ENCODE data around the gene BCAR3.

The BCAR3 gene

GRCh38 chr1:93723733-93724270, 42.2 kb upstream of the BCAR3 start:
- no peak for TF ChIP-seq CTCF (IDR thresholded peaks at IDR 0.05)
- Histone ChIP-seq H3K4me1 (ENCODE audit: control insufficient read depth in 1 of 2, insufficient read depth in 1 of 2, low read depth in 1 of 2, low read length in 1 of 2) (no peaks in the 10 kb centered on the region), H3K27me3 (no peaks in the 10 kb centered on the region), H3K36me3 (no peaks in the 10 kb centered on the region), H3K4me3 (ENCODE audit: low read depth in 1 of 2, low read length in 1 of 2) (no peak overlapping the region), H3K9me3 (no peaks in the 10 kb centered on the region), H3K27ac (no peak overlapping the region)

DNA sequence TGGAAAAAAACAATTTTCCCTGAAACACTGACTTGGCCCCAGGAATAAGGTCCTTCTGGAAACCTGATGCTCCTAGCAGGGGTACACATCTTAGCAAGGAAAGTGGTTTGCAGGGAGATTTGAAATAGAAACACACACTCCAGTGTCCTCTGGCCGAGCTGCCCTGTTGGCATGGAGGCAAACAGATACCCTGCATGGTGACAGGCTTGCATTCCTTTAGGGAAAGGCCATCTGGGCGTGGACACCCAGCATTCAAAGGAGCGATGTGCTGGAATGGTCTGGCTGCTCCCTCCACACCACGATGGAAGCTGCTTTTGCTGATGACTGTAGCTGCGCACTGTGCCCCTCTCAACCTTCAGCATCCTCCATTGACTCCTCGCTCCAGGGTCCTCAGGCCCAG, 41.5 kb upstream of the BCAR3 start:
- H3K36me3 ChIP-seq = no peaks in the 10 kb centered on the region
- H3K27ac ChIP-seq = no peak overlapping the region
- no peak for TF ChIP-seq CTCF (IDR thresholded peaks at IDR 0.05)
- H3K4me3 ChIP-seq (ENCODE audit: low read depth in 1 of 2, low read length in 1 of 2) = no peak overlapping the region
- no peaks in the 10 kb centered on the region for H3K9me3 ChIP-seq
- H3K4me1 ChIP-seq (ENCODE audit: control insufficient read depth in 1 of 2, insufficient read depth in 1 of 2, low read depth in 1 of 2, low read length in 1 of 2) = no peaks in the 10 kb centered on the region
- no peaks in the 10 kb centered on the region for H3K27me3 ChIP-seq

DNA sequence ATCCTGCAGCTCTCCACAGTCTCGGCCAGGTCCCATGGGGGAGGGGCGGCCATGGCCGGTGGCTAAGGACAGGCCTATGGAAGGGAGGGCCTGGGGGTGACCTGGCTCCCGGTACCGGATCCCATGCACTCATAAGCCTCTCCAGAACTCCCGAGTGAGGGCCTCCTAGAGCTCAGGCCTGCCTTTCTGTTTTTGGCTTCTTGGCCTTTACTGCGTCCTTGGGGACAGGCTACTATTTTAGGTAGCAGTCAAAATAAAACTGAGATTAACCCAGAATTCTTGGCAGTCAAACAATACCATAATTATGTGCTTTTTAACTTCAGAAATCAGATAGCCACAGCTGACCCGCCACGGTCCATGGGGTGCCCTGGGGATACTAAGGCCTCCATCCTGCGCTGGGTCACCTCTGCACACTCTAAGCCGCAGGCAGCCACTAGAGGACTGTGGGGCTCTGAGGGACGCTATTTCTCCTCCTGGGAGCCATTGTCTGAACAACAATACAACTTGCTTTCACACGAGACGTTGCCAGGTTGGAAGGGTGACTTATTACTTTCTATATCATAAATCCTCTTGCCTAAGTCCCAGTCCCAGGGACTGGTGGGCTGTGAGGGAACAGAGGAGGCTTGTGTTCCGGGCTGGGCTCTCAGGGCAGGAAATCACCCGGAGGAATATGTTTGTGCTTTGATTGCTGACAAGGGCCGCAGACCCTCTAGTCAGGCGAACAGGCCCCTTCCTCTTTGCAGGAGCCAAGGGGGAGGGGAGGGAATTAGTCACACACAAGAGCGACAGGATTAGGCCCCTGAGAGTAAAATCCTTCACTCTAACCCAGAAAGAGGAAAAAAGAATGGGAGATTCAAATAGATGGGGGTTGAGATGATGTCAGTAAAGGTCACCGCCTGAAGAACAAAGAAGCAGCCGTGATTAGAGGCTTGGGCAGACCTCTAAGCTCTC, 40.7 kb upstream of the BCAR3 start:
- no peaks in the 10 kb centered on the region for H3K9me3 ChIP-seq
- no peak overlapping the region for H3K27ac ChIP-seq
- H3K27me3 ChIP-seq = no peaks in the 10 kb centered on the region
- H3K36me3 ChIP-seq = no peaks in the 10 kb centered on the region
- TF ChIP-seq CTCF (IDR thresholded peaks at IDR 0.05) = no peak
- H3K4me1 ChIP-seq (ENCODE audit: control insufficient read depth in 1 of 2, insufficient read depth in 1 of 2, low read depth in 1 of 2, low read length in 1 of 2) = no peaks in the 10 kb centered on the region
- no peak overlapping the region for H3K4me3 ChIP-seq (ENCODE audit: low read depth in 1 of 2, low read length in 1 of 2)

- Histone ChIP-seq H3K4me3 (ENCODE audit: low read depth in 1 of 2, low read length in 1 of 2) (no peak overlapping the region), H3K4me1 (ENCODE audit: control insufficient read depth in 1 of 2, insufficient read depth in 1 of 2, low read depth in 1 of 2, low read length in 1 of 2) (no peaks in the 10 kb centered on the region), H3K27me3 (no peaks in the 10 kb centered on the region), H3K36me3 (no peaks in the 10 kb centered on the region), H3K9me3 (no peaks in the 10 kb centered on the region), H3K27ac (no peak overlapping the region)
- no peak for TF ChIP-seq CTCF (IDR thresholded peaks at IDR 0.05)
These were observed 39.5 kb upstream of the BCAR3 start for GRCh38 chr1:93720956-93721626.

DNA sequence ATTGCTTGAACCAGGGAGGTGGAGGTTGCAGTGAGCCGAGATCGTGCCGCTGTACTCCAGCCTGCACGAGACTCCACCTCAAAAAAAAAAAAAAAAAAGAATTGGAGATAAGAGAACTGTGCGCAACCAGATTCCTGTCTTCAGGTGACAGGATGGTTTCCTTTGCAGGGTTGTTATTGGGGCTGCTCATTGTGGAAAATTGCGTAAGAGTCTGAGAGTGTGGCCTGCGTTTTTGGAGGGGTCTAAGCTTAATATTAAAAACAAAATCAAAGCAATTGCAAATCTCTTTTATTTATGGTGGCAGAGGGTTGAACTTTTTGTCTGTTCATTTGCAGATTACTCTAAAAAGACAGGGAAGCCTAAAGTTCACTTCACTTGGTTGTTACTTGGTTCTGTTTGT, 36.0 kb upstream of the BCAR3 start:
- TF ChIP-seq CTCF (IDR thresholded peaks at IDR 0.05) = no peak
- Histone ChIP-seq H3K9me3 (no peaks in the 10 kb centered on the region), H3K4me3 (ENCODE audit: low read depth in 1 of 2, low read length in 1 of 2) (no peak overlapping the region), H3K4me1 (ENCODE audit: control insufficient read depth in 1 of 2, insufficient read depth in 1 of 2, low read depth in 1 of 2, low read length in 1 of 2) (no peaks in the 10 kb centered on the region), H3K27ac (no peak overlapping the region), H3K36me3 (no peaks in the 10 kb centered on the region), H3K27me3 (peaks cover 9% of the 10 kb centered on the region)

All from neutrophil (primary cell).